ENCODE results near the gene COLEC12.
A peak's percentile ranks its signal among the peaks of the same experiment; 100 is the strongest.

Gene COLEC12

GRCh38 chr18:476251-476664, 24.2 kb downstream of the COLEC12 start:
- intact Hi-C loops (cut with DNase I) = loop anchor here (10.0 kb wide), 1 partner anchor 101 kb away; no protein-coding TSS in a partner anchor
- no peak for DNase-seq

GRCh38 chr18:475202-476031, 25.1 kb downstream of the COLEC12 start:
- intact Hi-C loops (cut with DNase I) = loop anchor here (10.0 kb wide), 1 partner anchor 101 kb away; no protein-coding TSS in a partner anchor
- no peak for DNase-seq

GRCh38 chr18:474416-474815, 26.1 kb downstream of the COLEC12 start:
- no peak for DNase-seq
- intact Hi-C loops (cut with DNase I) = loop anchor here (10.0 kb wide), 1 partner anchor 100 kb away; no protein-coding TSS in a partner anchor

- no peak for DNase-seq
- intact Hi-C loops (cut with DNase I) = loop anchor here (10.0 kb wide), 1 partner anchor 99 kb away; no protein-coding TSS in a partner anchor
These were observed 26.7 kb downstream of the COLEC12 start for GRCh38 chr18:473802-474201.

GRCh38 chr18:471716-472115, 28.8 kb downstream of the COLEC12 start:
- intact Hi-C loops (cut with DNase I) = loop anchor here (10.0 kb wide), 1 partner anchor 97 kb away; no protein-coding TSS in a partner anchor
- no peak for DNase-seq

- intact Hi-C loops (cut with DNase I) = loop anchor here (10.0 kb wide), 1 partner anchor 96 kb away; no protein-coding TSS in a partner anchor
- DNase-seq = no peak
These were observed 29.6 kb downstream of the COLEC12 start for GRCh38 chr18:470661-471501.

- intact Hi-C loops (cut with DNase I) = no loop called here
- DNase-seq = peak in 2 of 10 donors; percentile 23 to 44
These were observed 31.3 kb downstream of the COLEC12 start for GRCh38 chr18:468955-469790.

- intact Hi-C loops (cut with DNase I) = no loop called here
- no peak for DNase-seq
These were observed 36.5 kb downstream of the COLEC12 start for GRCh38 chr18:463827-464541.

- no peak for DNase-seq
- intact Hi-C loops (cut with DNase I) = no loop called here
These were observed 37.1 kb downstream of the COLEC12 start for GRCh38 chr18:463403-463802.

- intact Hi-C loops (cut with DNase I) = no loop called here
- no peak for DNase-seq
These were observed 38.7 kb downstream of the COLEC12 start for GRCh38 chr18:461762-462161.

- DNase-seq = no peak
- intact Hi-C loops (cut with DNase I) = no loop called here
These were observed 39.7 kb downstream of the COLEC12 start for GRCh38 chr18:460791-461190.

GRCh38 chr18:459814-460593, 40.5 kb downstream of the COLEC12 start:
- no peak for DNase-seq
- intact Hi-C loops (cut with DNase I) = no loop called here

GRCh38 chr18:457521-458412, 42.7 kb downstream of the COLEC12 start:
- intact Hi-C loops (cut with DNase I) = no loop called here
- DNase-seq = no peak

GRCh38 chr18:457140-457519, 43.4 kb downstream of the COLEC12 start:
- intact Hi-C loops (cut with DNase I) = no loop called here
- peak in 1 of 10 donors; percentile 65 for DNase-seq

- intact Hi-C loops (cut with DNase I) = no loop called here
- peak in 1 of 10 donors; percentile 72 for DNase-seq
These were observed 44.0 kb downstream of the COLEC12 start for GRCh38 chr18:456361-457139.

GRCh38 chr18:453400-453799, 47.1 kb downstream of the COLEC12 start:
- intact Hi-C loops (cut with DNase I) = no loop called here

GRCh38 chr18:452816-453215, 47.7 kb downstream of the COLEC12 start:
- intact Hi-C loops (cut with DNase I) = no loop called here
- no peak for DNase-seq

More at GRCh38 chr18:453400-453799, 47.1 kb downstream of the COLEC12 start:
- DNase-seq = no peak
